Mesenteric fat pad (tissue), 1 donor: Measurements from ENCODE around the gene CBLN3. TPM values are rescaled to one million over a fixed set of nuclear protein-coding genes. Genes with fewer than 3 reads are reported as not detected.

Source experiments
- DNase-seq: peaks from one replicate; pipeline ENCODE4 v3.0.0-alpha.2; 2020; ENCODE audit warnings: low spot score
- total RNA-seq: library from RNA; stranded (reverse); fragmentation: NEBNext Ultra II Directional; extraction: Animal tissue kit (Norgen Biotek cat#: 25700); gene quantifications from one replicate; pipeline ENCODE4 v1.2.1, GENCODE V29; 2021
- donor health status: DM: yes; HTN: yes; CAD: no.

Gene CBLN3
- total RNA-seq, 1 donor from 2014 or later: 5.0 TPM

DNA sequence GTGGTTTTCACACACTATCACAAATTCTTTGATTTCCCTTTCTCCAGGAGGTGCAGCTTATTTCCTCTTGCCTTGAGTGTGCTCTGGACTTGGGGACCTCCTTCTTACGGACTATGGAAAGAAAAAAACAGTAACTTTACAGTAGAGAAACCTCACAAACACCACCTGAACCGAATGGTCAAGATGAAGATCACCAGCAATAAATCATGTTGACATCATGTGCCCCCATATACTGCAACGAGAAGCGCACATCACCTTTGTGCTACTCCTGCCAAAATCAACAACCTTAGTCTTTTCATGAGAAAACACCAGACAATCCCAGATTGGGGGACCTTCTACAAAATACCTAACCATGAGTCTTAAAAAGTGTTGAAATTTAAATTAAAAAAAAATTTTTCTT, 43.9 kb downstream of the CBLN3 start:
- DNase-seq: no peak

DNA sequence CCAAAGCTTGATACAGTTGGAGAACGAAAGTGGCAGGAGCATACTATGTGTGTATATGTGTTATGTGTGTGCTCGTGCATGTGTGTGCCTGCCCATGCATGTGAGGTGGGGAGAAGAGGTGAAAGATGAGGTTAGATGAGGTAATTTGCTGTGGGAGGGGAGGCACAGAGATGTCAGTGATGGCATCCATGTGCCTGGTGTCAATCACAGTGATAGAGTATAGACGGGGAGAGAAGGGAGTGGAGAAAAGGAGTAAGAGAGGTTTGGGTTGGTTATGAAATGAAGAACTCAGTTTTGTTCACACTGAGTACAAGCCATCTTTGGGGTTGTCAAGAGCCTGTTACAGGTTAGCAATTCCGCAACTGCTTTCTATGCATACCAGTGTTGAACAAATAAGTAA, 45.3 kb downstream of the CBLN3 start:
- no peak for DNase-seq

GRCh38 chr14:24382064-24382371, 47.5 kb downstream of the CBLN3 start:
- DNase-seq: no peak

DNA sequence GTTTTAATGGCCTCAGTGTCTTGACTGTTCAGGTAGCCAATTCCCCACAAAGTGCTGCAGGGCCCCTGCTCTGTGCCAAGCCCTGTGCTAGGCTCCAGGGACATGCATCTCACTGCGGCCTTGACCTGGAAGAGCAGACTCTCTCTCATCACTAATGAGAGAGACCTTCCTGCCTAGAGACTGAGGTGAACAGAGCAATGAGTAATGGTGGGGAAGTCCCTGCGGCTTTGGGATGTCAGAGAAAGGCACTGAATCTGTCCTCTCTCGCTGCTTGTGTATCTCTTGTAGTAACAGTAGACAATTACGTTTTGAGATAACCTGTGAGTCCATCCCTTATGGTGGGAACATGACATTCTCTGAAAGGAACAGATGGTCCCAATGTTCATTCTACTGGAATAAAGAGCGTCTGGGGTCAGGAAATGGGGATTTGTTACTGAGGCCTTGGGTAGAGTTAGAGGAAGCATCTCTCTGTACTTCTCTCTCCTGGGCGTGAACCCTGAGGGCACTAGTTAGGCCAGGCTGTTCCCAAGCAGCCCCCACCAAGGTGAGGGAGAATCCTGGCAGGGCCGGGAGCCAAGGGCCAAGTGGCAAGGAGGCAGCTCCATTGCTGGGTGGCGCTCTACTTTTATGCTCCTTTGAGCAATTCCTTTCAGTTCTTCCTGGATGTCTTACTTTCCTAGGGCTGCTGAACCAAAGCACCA, 48.0 kb downstream of the CBLN3 start:
- no peak for DNase-seq

DNA sequence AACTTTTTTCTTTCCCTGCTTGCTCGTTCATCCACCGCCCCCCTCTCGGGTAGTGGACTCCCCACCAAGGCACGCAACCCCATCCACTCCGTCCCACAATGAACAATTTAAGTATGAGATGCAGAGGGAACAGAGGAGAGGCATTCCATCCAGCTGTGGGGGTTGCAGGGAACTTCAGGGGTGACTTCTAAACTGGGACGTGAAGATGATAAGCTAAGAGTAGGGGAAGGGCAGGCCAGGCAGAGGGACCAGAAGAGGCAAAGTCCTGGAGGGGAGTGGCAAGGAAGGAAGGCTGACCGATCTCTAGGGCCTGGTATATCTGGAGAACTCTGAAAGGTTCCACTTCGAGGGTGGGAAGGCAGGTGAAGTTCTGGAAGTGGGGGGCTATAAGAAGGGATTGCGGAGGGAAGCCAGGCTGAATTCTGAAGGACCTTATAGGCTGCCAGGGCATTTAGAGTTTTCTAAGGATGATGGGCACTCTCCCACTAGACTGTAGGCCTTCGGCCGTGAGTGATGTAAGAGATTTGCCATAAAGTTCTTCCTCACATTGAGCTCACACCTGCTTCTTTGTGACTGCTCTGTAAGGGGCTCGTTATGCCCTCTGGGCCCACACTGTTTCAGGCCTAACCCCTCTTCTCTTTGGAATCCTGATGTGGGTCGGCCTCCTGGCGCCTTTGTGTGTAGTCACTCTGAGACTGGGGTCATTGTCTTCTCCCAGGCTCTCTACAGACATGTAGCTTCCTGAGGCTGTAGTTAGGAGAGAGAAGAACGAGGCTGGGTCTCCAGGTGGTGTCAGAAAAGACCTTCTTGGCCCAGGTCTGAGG, 49.3 kb downstream of the CBLN3 start:
- DNase-seq: no peak

DNA sequence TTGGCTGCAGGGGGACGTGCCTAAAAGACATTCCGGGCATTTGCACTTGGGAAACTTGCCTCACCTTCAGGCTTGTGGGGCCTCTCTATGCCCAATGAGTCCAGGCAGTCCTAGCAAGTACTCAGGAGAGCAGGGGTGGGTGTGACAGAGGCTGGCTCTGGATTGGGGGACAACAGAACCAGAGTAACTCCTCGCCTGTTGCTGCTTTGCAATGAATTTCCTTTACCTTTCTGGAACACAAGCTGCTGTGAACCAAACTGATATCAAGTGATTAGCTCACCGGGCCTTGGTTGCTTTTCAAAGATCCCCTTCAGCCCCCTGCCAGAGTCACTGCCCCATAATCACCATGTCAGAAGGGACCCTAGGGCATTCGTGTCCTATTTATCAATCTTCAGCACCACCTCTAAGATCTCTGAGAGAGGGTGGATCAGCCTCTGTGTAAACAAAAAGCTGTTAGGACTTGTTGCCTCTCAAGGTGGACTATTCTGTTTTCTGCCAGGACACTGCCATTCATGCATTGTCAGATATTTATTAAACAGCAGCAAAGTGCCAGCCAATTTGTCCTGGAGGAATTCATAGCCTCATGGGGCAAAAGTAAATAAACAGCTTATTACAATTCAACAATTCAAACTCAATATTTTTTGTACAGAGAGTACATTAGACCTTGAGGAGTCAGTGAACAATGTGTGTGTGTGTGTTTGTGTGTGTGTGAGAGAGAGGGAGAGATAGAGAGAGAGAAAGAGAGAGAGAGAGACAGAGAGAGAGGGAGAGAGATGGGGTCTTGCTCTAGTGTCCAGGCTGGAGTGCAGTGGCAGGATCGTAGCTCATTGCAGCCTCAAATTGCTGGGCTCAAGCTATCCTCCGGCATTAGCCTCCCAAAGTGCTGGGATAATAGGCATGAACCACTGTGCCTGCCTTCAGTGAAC, 50.2 kb downstream of the CBLN3 start:
- no peak for DNase-seq

GRCh38 chr14:24378327-24378726, 51.1 kb downstream of the CBLN3 start:
- no peak for DNase-seq

GRCh38 chr14:24377657-24378056, 51.8 kb downstream of the CBLN3 start:
- DNase-seq: no peak

DNA sequence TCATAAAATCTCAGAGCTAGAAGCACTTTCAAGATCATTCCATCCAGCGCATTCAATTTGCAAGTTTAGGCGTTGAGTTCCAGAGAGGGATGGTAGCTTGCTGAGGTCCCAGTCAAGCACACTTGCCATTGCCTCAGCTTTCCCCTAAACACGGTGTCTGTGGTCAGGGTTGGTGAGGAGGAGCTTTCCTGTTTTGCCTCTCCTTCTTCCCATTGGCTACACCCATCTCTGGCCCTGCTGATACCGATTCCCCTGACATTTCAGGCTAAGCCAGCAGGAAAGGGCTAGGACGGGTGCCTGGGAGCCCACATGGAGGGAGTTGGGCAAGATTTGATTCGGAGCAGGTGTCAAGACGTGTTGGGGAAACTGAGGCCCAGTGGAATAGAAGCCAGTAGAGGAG, 52.3 kb downstream of the CBLN3 start:
- no peak for DNase-seq

Other genes with a start within 250 kb of the CBLN3 start
- 46.3 TPM for gene IPO4, start 240.9 kb downstream of the CBLN3 start, total RNA-seq
- 51.0 TPM for gene TM9SF1, start 234.2 kb downstream of the CBLN3 start, total RNA-seq
- not detected for gene TSSK4, start 224.0 kb downstream of the CBLN3 start, total RNA-seq
- 58.7 TPM for gene CHMP4A, start 216.2 kb downstream of the CBLN3 start, total RNA-seq
- gene MDP1, start 213.6 kb downstream of the CBLN3 start, total RNA-seq: 10.3 TPM
- gene NEDD8, start 197.3 kb downstream of the CBLN3 start, total RNA-seq: 169 TPM
- 46.5 TPM for gene GMPR2, start 196.7 kb downstream of the CBLN3 start, total RNA-seq
- 73.3 TPM for gene TINF2, start 187.0 kb downstream of the CBLN3 start, total RNA-seq
- 0.77 TPM for gene TGM1, start 166.5 kb downstream of the CBLN3 start, total RNA-seq
- gene RABGGTA, start 158.1 kb downstream of the CBLN3 start, total RNA-seq: 17.0 TPM
- 19.0 TPM for gene DHRS1, start 129.9 kb downstream of the CBLN3 start, total RNA-seq
- 23.4 TPM for gene NOP9, start 129.8 kb downstream of the CBLN3 start, total RNA-seq
- 19.1 TPM for gene CIDEB, start 121.7 kb downstream of the CBLN3 start, total RNA-seq
- 7.2 TPM for gene LTB4R2, start 119.5 kb downstream of the CBLN3 start, total RNA-seq
- gene LTB4R, start 118.2 kb downstream of the CBLN3 start, total RNA-seq: 11.9 TPM
- gene ADCY4, start 94.6 kb downstream of the CBLN3 start, total RNA-seq: 59.6 TPM
- 12.7 TPM for gene RIPK3, start 89.7 kb downstream of the CBLN3 start, total RNA-seq
- 41.3 TPM for gene NFATC4, start 61.5 kb downstream of the CBLN3 start, total RNA-seq
- gene NYNRIN, start 30.7 kb downstream of the CBLN3 start, total RNA-seq: 11.7 TPM
- gene KHNYN, start 286 bp upstream of the CBLN3 start, total RNA-seq: 41.4 TPM
- 50.1 TPM for gene SDR39U1, start 13.1 kb upstream of the CBLN3 start, total RNA-seq
- 1.4 TPM for gene CMA1, start 78.6 kb upstream of the CBLN3 start, total RNA-seq
- 6.3 TPM for gene CTSG, start 146.6 kb upstream of the CBLN3 start, total RNA-seq
- gene GZMH, start 180.0 kb upstream of the CBLN3 start, total RNA-seq: not detected
- 2.0 TPM for gene GZMB, start 204.5 kb upstream of the CBLN3 start, total RNA-seq